B cell (primary cell): ENCODE results near the gene SLC18B1. TPM values are rescaled to one million over a fixed set of nuclear protein-coding genes. Genes with fewer than 3 reads are reported as not detected.

Experiments used
- ATAC-seq: fragments of 200-7000 bp; cut with Tn5 transposase; one replicate; pipeline ENCODE4 v1.10.0; 2021; ENCODE audit warnings: low read depth, mild to moderate bottlenecking, moderate number of reproducible peaks, moderate library complexity
- CTCF ChIA-PET: fragments of 350-600 bp; sonication (Branson Sonifier 250); formaldehyde crosslinking; loops from one replicate; lab custom pipeline; 2021; ENCODE audit warnings: antibody characterized with exemption, inconsistent platforms; lab: Charles Lee
- POLR2A ChIA-PET: fragments of 350-600 bp; sonication (Branson Sonifier 250); formaldehyde crosslinking; loops from one replicate; lab custom pipeline; 2021; ENCODE audit warnings: antibody characterized with exemption; lab: Charles Lee
- DNase-seq: peaks from one replicate; pipeline ENCODE4 v3.0.0; 2013
- H2AFZ ChIP-seq: 2 replicates; pipeline ENCODE4 v1.6.1; 2012; ENCODE audit warnings: mild to moderate bottlenecking, low read depth, low read length; ENCODE audit not compliant: insufficient read depth, poor library complexity, severe bottlenecking
- H3K27ac ChIP-seq, 2 donors: 1 replicate in 1 of 2; 2 replicates in 1 of 2; pipeline ENCODE4 v1.5.1; 2012 to 2013; ENCODE audit warnings: low read length in 2 of 2, mild to moderate bottlenecking in 2 of 2, moderate library complexity in 1 of 2
- H3K27me3 ChIP-seq, 4 experiments: fragments of 200-600 bp in 1 of 4; sonication (generic) in 1 of 4; replicated peaks in 1 of 4; 1 replicate in 2 of 4; 2 replicates in 2 of 4; pipeline versions ENCODE4 v1.6.1 to v1.7.0; 2013 to 2016; ENCODE audit warnings: low read length in 3 of 4, mild to moderate bottlenecking in 2 of 4, mixed read lengths in 1 of 4, moderate library complexity in 1 of 4; ENCODE audit not compliant: insufficient read depth in 4 of 4, control insufficient read depth in 3 of 4; ENCODE audit errors: control extremely low read depth in 1 of 4
- H3K36me3 ChIP-seq, 2 experiments: replicated peaks in 1 of 2; 1 replicate in 1 of 2; 2 replicates in 1 of 2; pipeline versions ENCODE4 v1.6.1 to v1.7.1; 2013; ENCODE audit warnings: low read length in 1 of 2; ENCODE audit not compliant: insufficient read depth in 2 of 2, control insufficient read depth in 1 of 2; ENCODE audit errors: control extremely low read depth in 1 of 2, extremely low read depth in 1 of 2
- H3K4me1 ChIP-seq, 2 donors: fragments of 200-600 bp in 1 of 2; sonication (generic) in 1 of 2; 1 replicate in 1 of 2; 2 replicates in 1 of 2; pipeline versions ENCODE4 v1.5.1 to v1.6.1; 2013 to 2017; ENCODE audit warnings: low read length in 2 of 2; ENCODE audit not compliant: control insufficient read depth in 2 of 2, insufficient read depth in 2 of 2
- H3K4me2 ChIP-seq: replicated peaks from 2 replicates; pipeline ENCODE3; 2012; ENCODE audit warnings: mild to moderate bottlenecking, low read depth, low read length; ENCODE audit not compliant: poor library complexity, severe bottlenecking
- H3K4me3 ChIP-seq, 5 experiments: fragments of 200-600 bp in 1 of 5; sonication (generic) in 1 of 5; 1 replicate in 3 of 5; 2 replicates in 2 of 5; pipeline versions ENCODE4 v1.5.1 to v1.7.0; 2011 to 2016; ENCODE audit warnings: low read length in 4 of 5, mild to moderate bottlenecking in 4 of 5, low read depth in 2 of 5, control low read depth in 1 of 5, moderate library complexity in 1 of 5; ENCODE audit not compliant: insufficient read depth in 1 of 5; ENCODE audit errors: control extremely low read depth in 1 of 5, extremely low read depth in 1 of 5
- H3K79me2 ChIP-seq: fragments of 200-600 bp; sonication (generic); one replicate; pipeline ENCODE4 v1.6.0; 2016; ENCODE audit warnings: low read length; ENCODE audit not compliant: control insufficient read depth, insufficient read depth
- H3K9ac ChIP-seq: fragments of 200-600 bp; sonication (generic); 2 replicates; pipeline ENCODE4 v1.6.1; 2017; ENCODE audit warnings: mild to moderate bottlenecking, low read length, moderate library complexity
- H3K9me3 ChIP-seq, 3 donors: one replicate each; pipeline versions ENCODE4 v1.6.1 to v1.7.1; 2013; ENCODE audit warnings: low read length in 2 of 3; ENCODE audit not compliant: control insufficient read depth in 2 of 3, insufficient read depth in 1 of 3; ENCODE audit errors: control extremely low read depth in 1 of 3
- H4K20me1 ChIP-seq: 2 replicates; pipeline ENCODE4 v1.6.0; 2012; ENCODE audit warnings: mild to moderate bottlenecking, low read length; ENCODE audit not compliant: insufficient read depth, control insufficient read depth, poor library complexity, severe bottlenecking
- H3K27ac Mint-ChIP-seq: one replicate; pipeline ENCODE4 v1.8.0; 2021; ENCODE audit warnings: mixed read lengths
- H3K27me3 Mint-ChIP-seq: one replicate; pipeline ENCODE4 v1.8.0; 2021; ENCODE audit warnings: mixed read lengths
- H3K4me1 Mint-ChIP-seq: one replicate; pipeline ENCODE4 v1.8.0; 2021; ENCODE audit warnings: mixed read lengths
- H3K4me3 Mint-ChIP-seq: one replicate; pipeline ENCODE4 v1.8.0; 2021; ENCODE audit warnings: mixed read lengths
- H3K9me3 Mint-ChIP-seq: one replicate; pipeline ENCODE4 v1.8.0; 2022; ENCODE audit warnings: mixed read lengths; ENCODE audit not compliant: insufficient read depth
- EZH2 ChIP-seq: IDR thresholded peaks from 2 replicates; pipeline ENCODE4 v1.6.1; 2012; ENCODE audit warnings: borderline replicate concordance, low read depth, mild to moderate bottlenecking, moderate library complexity, low read length; ENCODE audit not compliant: insufficient read depth, poor library complexity, severe bottlenecking
- WGBS: methylation state at CpG from one replicate; pipeline ENCODE4 v1.1.5; 2013; ENCODE audit warnings: missing lambda C conversion rate; ENCODE audit not compliant: insufficient coverage; 5-methylcytosine and 5-hydroxymethylcytosine counted together
- intact Hi-C: fragments of 100-400 bp; cut with micrococcal nuclease; formaldehyde crosslinking; loops from one replicate; pipeline ENCODE4 v1.10.0; 2022
- polyA plus RNA-seq: library from polyadenylated mRNA; depleted of rRNA; stranded (reverse); fragments of >200 nt; gene quantifications from 2 replicates; pipeline ENCODE4 v1.2.3, GENCODE V29; 2012
- total RNA-seq, 2 donors: library from RNA; stranded (reverse); fragments of 120-200 nt in 1 of 2; gene quantifications; 1 replicate in 1 of 2; 2 replicates in 1 of 2; pipeline versions ENCODE4 v1.2.3 to v1.2.4, GENCODE V29; 2013 to 2022
- TF ChIP-seq, protein P1 (sequence below): fragments of 200-600 bp; IDR thresholded peaks from one replicate; pipeline ENCODE4 v1.8.0; 2022; ENCODE audit warnings: antibody characterized with exemption, mild to moderate bottlenecking

SLC18B1 gene
- total and polyA plus RNA-seq, 2 donors (not counting 1 experiment from before 2014, with no cell fraction given) = 9.6 to 21.4 TPM

DNA sequence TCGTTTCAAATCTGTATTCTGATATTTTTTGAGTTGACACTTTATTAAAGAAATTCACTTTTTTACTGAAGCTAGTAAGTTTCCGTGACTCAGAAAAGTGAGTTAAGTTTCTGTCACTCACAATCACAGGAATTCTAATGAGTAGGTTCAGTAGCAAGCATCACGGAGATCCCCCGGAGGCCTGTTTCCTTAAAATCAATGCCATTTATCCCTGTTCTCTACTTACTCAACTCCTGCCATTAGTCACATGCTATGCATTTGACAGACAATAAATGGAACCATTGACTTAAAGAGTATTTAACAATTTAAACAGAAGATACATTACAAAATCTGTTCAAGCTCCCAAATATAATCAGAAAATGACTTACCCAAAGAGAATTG lies 9.1 kb downstream of the SLC18B1 start:
- Histone ChIP-seq H2AFZ (no peak overlapping the region), H3K9me3 (no peaks in the 10 kb centered on the region), H3K36me3 (peaks cover 12 to 27% of the 10 kb centered on the region in 2 experiments), H4K20me1 (no peaks in the 10 kb centered on the region), H3K9ac (no peak overlapping the region), H3K27me3 (no peaks in the 10 kb centered on the region), H3K4me2 (no peak overlapping the region), H3K4me3 (no peak overlapping the region), H3K4me1 (no peaks in the 10 kb centered on the region), H3K27ac (no peak overlapping the region), H3K79me2 (no peaks in the 10 kb centered on the region)
- no peak overlapping the region for H3K27ac Mint-ChIP-seq
- H3K27me3 Mint-ChIP-seq = no peaks in the 10 kb centered on the region
- 96% methylated on average over 3 of the region's 4 CpGs for WGBS
- H3K4me1 Mint-ChIP-seq = peaks cover 1% of the 10 kb centered on the region
- ATAC-seq (no peak), DNase-seq (no peak)
- CTCF ChIA-PET = interaction anchor here (0.7 to 1.4 kb wide), 3 partner anchors 15 to 120 kb away, joined by 3 to 4 read pairs (median 3); no protein-coding TSS in a partner anchor
- H3K9me3 Mint-ChIP-seq = no peaks in the 10 kb centered on the region
- intact Hi-C loops = no loop called here
- POLR2A ChIA-PET = no interaction called here
- H3K4me3 Mint-ChIP-seq = no peak overlapping the region
- TF ChIP-seq, protein P1, sequence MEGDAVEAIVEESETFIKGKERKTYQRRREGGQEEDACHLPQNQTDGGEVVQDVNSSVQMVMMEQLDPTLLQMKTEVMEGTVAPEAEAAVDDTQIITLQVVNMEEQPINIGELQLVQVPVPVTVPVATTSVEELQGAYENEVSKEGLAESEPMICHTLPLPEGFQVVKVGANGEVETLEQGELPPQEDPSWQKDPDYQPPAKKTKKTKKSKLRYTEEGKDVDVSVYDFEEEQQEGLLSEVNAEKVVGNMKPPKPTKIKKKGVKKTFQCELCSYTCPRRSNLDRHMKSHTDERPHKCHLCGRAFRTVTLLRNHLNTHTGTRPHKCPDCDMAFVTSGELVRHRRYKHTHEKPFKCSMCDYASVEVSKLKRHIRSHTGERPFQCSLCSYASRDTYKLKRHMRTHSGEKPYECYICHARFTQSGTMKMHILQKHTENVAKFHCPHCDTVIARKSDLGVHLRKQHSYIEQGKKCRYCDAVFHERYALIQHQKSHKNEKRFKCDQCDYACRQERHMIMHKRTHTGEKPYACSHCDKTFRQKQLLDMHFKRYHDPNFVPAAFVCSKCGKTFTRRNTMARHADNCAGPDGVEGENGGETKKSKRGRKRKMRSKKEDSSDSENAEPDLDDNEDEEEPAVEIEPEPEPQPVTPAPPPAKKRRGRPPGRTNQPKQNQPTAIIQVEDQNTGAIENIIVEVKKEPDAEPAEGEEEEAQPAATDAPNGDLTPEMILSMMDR = no peak
- TF ChIP-seq EZH2 = no peak

DNA sequence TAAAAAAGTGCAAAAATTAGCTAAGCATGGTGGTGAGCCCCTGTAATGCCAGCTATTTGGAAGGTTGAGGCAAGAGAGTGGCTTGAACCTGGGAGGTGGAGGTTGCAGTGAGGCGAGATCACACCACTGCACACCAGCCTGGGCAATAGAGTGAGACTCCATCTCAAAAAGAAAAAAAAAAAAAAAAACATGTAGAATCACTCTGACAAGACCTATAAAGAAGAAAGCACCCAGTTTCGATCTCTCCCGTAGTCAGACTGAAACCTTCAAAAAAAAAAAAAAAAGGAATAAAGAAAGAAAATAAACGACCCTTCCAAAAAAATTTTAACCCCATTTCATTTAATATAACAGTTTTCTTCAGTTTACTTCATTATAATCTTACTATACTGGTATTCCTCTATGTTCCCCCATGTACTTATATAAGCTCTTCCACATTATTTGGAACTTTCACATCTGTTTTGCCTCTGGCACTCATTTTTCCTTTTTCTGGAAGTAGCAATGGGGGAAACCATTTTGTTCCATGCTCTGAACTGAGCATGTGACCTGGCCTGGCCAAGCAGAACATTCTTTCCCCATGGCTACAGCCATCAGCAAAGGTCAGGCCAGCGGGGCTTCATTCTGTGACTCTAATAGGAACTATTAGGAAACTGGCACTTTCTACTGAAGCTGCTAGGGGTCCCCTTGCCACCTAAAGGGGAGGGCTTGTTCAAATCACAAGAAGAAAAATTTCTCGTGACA lies 9.6 kb downstream of the SLC18B1 start:
- ATAC-seq (no peak), DNase-seq (no peak)
- no peak overlapping the region for H3K4me3 ChIP-seq
- H3K9me3 ChIP-seq = no peaks in the 10 kb centered on the region
- H3K36me3 ChIP-seq = peaks cover 12 to 28% of the 10 kb centered on the region in 2 experiments
- no peaks in the 10 kb centered on the region for H3K4me1 Mint-ChIP-seq
- no peak overlapping the region for H2AFZ ChIP-seq
- H3K79me2 ChIP-seq = no peaks in the 10 kb centered on the region
- H3K4me2 ChIP-seq = no peak overlapping the region
- 100% methylated on average over 1 of the region's 6 CpGs for WGBS
- H3K9ac ChIP-seq = no peak overlapping the region
- intact Hi-C loops = no loop called here
- H3K27ac ChIP-seq = no peak overlapping the region
- no peaks in the 10 kb centered on the region for H3K27me3 ChIP-seq
- no peaks in the 10 kb centered on the region for H3K27me3 Mint-ChIP-seq
- H3K4me3 Mint-ChIP-seq = no peak overlapping the region
- no peaks in the 10 kb centered on the region for H4K20me1 ChIP-seq
- TF ChIP-seq, protein P1 = no peak
- TF ChIP-seq EZH2 = no peak
- no peaks in the 10 kb centered on the region for H3K4me1 ChIP-seq
- POLR2A ChIA-PET = no interaction called here
- CTCF ChIA-PET = interaction anchor here (0.7 to 2.6 kb wide), 5 partner anchors 10 to 509 kb away, joined by 3 to 11 read pairs (median 4); partner anchors contain the start of gene SLC18B1
- no peak overlapping the region for H3K27ac Mint-ChIP-seq
- no peaks in the 10 kb centered on the region for H3K9me3 Mint-ChIP-seq
